NCI-H510A (cell line): ENCODE measurements around the gene GRK5.
A peak's percentile ranks its signal among the peaks of the same experiment; 100 is the strongest.

ENCODE experiments used
- DNase-seq: peaks from one replicate; lab custom pipeline; 2025; lab: John Stamatoyannopoulos, UW

The GRK5 gene

GRCh38 chr10:119407254-119407777 lies 199.9 kb downstream of the GRK5 start:
- no peak for DNase-seq

DNA sequence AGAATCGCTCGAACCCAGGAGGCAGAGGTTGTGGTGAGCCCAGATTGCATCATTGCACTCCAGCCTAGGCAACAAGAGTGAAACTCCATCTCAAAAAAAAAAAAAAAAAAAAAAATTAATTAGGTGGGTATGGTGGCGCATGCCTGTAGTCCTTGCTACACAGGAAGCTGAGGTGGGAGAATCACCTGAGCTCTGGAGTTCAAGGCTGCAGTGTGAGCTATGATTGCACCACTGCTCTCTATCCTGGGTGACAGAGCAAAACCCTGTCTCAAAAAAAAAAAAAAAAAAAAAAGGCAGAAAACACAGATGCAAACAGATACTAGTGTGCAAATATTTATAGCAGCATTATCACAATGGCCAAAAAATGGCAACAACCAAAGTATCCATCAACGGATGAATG lies 200.7 kb downstream of the GRK5 start:
- no peak for DNase-seq

DNA sequence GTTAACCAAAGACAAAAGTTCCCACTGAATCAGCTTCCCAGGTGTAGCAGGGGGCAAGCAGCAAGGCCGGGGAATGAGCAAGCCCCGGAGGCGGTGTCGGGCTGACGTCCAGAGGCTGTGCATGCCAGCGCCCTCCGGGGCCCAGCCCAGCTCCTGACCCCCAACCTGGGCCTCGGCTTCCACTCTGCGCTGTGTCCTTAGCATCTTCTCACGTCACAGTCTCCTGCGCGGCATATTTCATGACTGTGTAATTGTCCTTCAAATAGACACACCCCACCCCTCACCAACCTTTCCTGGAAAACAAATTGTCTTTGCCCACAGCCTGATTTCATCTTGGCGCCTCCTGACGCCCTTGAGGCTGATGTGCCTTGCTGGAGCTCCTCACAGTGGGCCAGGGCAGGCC lies 201.6 kb downstream of the GRK5 start:
- no peak for DNase-seq

GRCh38 chr10:119409385-119409784 lies 202.0 kb downstream of the GRK5 start:
- DNase-seq: no peak

DNA sequence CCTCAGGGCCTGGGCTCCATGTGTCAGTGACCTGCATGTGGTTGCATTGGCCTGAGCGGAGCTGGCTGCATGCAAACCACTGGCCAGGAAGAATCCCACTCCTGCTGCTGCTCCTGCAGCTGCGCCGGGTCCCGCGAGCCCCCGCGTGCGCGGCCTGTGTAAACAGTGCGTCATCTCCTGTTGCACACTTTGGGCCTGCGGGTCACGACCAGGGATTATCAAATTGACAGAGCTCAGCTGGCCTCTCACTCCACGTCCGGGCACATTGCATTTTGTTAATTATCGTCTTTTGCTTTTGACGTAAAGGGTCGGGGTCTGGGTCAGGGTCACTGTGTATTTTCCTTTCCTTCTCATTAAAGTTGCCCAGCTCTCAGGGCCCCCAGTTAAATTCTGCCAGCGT lies 202.5 kb downstream of the GRK5 start:
- no peak for DNase-seq

DNA sequence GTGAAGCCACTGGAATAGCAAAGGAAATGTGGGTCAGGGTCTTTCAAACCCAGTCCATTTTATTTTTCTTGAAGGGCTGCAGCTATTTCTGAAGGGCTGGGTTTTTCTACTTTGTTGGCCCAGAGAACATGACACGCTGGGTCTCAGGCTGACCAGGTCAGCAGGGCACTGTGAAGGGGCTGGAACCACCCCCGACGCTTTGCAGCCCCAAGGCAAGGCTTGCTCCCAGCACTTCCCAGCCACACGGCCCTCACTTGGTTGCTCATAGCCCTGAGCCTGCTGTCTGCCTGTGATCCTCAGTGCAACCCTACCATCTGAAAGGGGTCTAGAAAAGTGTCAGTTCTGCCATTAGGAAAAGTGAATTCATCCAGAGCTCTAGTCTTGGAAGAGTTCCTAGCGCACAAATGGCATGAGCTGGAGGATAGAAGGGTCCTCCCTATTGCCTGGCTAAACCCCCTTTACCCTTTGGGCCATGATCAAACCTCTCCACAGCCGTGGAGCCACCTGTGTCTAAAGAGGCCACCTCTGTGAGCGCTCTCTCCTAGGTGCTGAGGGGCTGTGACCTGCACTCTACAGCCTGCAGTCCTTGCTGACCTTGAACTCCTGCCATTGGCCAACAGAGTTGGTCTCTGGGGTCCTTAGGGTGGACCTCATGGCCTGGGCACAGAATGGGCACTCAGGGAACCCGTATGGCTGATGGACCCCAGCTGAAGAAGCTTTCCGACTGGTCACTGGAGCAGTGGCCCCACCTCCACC lies 203.2 kb downstream of the GRK5 start:
- DNase-seq: no peak

GRCh38 chr10:119412244-119413092 lies 205.1 kb downstream of the GRK5 start:
- DNase-seq: peak; percentile 30

GRCh38 chr10:119413093-119413453 lies 205.7 kb downstream of the GRK5 start:
- no peak for DNase-seq

- DNase-seq: no peak
Observed at GRCh38 chr10:119413471-119414080, 206.2 kb downstream of the GRK5 start.

DNA sequence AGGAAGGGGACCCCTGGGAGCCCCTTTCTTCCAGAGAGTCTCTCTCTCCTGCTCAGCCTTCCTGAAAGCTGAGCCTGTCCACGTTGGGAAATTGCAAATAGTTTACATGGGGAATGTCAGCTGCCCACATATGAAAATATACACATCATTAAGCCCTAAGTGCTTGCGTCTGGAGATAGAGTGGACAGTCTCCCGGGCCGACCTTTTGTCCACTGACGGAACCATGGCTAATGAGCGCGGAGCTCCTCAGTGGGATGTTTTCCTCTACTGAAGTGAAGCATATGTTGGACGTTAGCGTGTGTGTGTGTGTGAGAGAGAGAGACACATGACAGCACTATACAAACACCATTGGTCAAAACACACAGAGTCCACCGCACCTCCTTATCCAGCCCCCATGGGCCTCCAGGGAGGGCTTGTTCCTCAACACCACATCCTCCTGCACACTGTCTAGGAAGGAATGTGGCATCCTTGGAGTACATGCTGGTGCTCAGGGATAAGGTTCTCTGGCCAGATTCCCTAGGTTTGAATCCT lies 206.8 kb downstream of the GRK5 start:
- DNase-seq: no peak

DNA sequence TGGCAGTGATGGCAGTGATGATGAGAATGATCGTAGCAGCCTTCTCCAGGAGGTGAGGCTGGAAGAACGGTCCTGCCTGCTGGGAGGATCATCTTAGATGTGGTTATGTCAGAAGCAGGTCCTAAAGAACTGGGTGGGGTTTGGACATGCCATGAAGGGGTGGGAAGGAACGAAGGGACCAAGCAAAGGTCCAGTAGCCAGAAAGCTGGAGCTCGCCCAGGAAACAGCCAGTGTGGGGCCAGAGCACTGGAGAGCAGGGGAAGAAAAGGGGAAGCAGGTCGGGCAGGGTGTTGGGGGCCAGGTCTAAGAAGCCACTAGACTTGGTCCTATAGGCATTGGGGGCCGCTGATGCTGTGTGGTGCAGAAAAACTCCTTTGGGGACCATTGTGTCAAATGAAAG lies 207.8 kb downstream of the GRK5 start:
- no peak for DNase-seq

DNA sequence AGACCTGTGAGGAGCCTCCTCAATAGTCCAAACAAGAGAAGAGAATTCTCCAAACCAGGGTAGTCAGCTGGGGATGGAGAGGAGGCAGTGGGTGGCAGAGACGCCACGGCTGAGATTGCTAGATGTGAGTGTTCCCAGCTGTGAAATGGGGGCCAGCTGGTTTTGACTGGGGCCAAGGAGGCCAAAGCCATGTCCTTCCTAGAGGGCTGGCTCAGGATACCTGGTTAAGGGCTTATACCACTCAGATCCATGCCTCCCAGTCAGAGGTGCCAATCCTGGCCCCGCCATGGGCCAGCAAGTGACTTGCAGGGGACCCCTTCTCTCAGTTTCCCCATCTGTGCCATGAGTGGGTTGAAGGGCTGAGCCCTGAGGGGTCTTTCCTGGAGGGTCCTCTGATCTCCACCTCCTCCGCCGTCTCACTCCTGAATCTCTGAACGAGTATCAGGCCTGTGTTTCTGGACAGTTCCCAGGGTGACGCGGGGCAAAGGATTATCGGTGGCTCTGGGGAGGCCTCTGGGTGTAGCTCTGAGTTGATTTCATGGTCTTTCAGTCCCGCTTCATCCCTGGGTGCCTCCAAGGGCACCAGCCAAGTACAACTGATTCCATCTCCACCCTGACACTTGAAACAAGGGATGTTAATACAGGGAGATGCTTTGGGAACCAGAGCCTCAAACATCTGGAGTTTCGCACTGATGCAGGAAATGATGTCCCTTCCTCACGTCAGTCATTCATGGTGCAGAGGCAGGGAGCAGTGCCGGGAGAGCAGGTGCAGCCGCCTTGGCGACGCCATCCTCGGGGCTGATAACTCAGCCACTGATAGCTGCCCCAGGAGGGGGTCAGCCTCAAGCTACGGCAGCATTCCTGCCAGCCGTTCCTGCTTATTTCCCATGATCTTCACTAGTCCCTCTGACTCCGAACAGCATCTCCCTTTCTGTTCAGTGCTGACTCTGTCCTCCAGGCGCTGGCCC lies 208.4 kb downstream of the GRK5 start:
- no peak for DNase-seq

DNA sequence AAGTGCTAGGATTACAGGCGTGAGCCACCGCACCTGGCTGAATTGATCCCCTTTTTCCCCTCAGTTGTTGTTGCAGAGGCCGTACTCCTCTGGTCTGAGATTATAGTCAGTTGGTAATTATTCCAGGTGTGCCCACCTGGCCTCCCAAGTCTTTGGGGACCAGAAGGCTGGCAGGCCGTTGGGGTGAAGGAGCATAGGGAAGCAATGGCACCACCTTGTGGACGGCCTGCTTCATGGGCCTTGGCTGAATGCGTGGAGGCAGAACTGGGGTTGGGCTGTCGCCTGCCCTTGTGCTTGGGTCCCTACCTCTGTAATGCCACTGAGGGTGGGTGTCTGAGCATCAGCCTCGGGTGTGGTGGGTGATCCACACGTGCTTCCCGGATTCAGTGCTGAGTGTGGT lies 209.5 kb downstream of the GRK5 start:
- DNase-seq: peak; percentile 47

DNA sequence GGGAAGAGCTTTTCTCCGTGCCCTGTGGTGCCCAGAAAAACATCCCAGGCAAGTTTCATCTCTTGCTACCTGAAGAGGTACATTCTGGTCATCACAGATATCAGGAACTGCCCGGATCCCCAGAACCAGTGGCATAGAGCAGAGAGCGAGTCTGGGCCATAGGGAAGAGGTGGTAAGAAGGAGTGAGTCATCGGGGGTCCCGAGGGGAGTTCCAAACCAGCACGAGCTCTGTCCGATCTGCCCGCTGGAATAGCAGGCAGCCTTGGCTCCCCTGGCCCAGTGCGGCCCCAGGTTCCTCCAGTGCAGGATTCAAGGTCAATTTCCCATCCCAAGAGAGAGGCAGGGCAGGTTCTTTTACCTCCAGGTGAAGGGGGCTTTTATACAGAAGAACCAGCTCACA lies 210.5 kb downstream of the GRK5 start:
- no peak for DNase-seq

DNA sequence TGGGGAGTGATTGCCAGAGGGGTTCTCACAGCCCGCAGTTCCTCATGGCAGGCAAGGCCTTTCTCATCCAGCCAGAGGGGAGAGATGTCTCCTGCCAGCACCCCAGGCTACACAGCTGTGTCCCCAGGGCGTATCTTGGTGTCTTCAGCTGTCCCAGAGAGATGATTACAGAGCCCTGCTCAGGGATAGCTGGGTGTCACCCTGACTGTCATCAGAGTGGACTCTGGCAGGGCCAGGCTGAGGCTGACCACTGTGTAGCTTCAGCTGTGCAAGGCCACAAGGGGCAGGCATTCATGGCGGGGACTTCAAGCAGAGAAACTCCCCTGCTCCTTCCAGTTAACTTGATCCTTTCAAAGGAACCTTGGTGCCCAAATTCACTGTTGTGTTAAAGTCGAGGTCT lies 211.0 kb downstream of the GRK5 start:
- no peak for DNase-seq

GRCh38 chr10:119419931-119420330 lies 212.6 kb downstream of the GRK5 start:
- DNase-seq: no peak

- no peak for DNase-seq
Observed at GRCh38 chr10:119420950-119421875, 213.8 kb downstream of the GRK5 start.

- DNase-seq: no peak
Observed at GRCh38 chr10:119421891-119422681, 214.7 kb downstream of the GRK5 start.
